Subcutaneous abdominal adipose tissue (tissue), 5 donors: ENCODE measurements around the gene EEFSEC.

ENCODE experiments used
- H3K27ac ChIP-seq: one replicate; pipeline ENCODE4 v1.7.0; 2013; ENCODE audit warnings: low read depth, mild to moderate bottlenecking, inconsistent platforms, low read length, moderate library complexity
- H3K27me3 ChIP-seq, 5 donors: one replicate each; pipeline ENCODE4 v1.7.0; 2013; ENCODE audit warnings: low read length in 5 of 5, inconsistent platforms in 1 of 5; ENCODE audit not compliant: control insufficient read depth in 5 of 5, insufficient read depth in 4 of 5
- H3K36me3 ChIP-seq, 5 donors: one replicate each; pipeline ENCODE4 v1.7.0; 2013; ENCODE audit warnings: low read length in 5 of 5; ENCODE audit not compliant: control insufficient read depth in 5 of 5, insufficient read depth in 5 of 5
- H3K4me1 ChIP-seq, 5 donors: one replicate each; pipeline ENCODE4 v1.7.0; 2013; ENCODE audit warnings: low read length in 5 of 5, mild to moderate bottlenecking in 3 of 5, moderate library complexity in 1 of 5; ENCODE audit not compliant: control insufficient read depth in 5 of 5, insufficient read depth in 5 of 5
- H3K4me3 ChIP-seq, 5 donors: one replicate each; pipeline ENCODE4 v1.7.0; 2013; ENCODE audit warnings: low read length in 5 of 5, low read depth in 1 of 5
- H3K9ac ChIP-seq, 5 donors: one replicate each; pipeline ENCODE4 v1.7.0; 2013; ENCODE audit warnings: low read length in 5 of 5, mild to moderate bottlenecking in 4 of 5, moderate library complexity in 3 of 5
- H3K9me3 ChIP-seq, 5 donors: one replicate each; pipeline ENCODE4 v1.7.0; 2013; ENCODE audit warnings: low read length in 5 of 5; ENCODE audit not compliant: control insufficient read depth in 5 of 5
- donor health status: healthy.
- donor health status: healthy.
- donor health status: healthy.
- donor health status: healthy.
- donor health status: healthy.

EEFSEC gene

GRCh38 chr3:128194843-128195242 is 41.6 kb downstream of the EEFSEC start:
- Histone ChIP-seq H3K4me3 (no peak overlapping the region), H3K4me1 (peaks cover 0 to 32% (median 19%) of the 10 kb centered on the region in 5 donors), H3K9ac (peak overlapping the region in 1 of 5 donors; percentile 35), H3K27me3 (no peaks in the 10 kb centered on the region), H3K27ac (no peak overlapping the region), H3K9me3 (no peaks in the 10 kb centered on the region), H3K36me3 (no peaks in the 10 kb centered on the region)

- H3K27ac ChIP-seq, result no peak overlapping the region
- H3K9ac ChIP-seq, result no peak overlapping the region
- H3K9me3 ChIP-seq, result no peaks in the 10 kb centered on the region
- H3K27me3 ChIP-seq, result no peaks in the 10 kb centered on the region
- peaks cover 0 to 32% (median 19%) of the 10 kb centered on the region in 5 donors for H3K4me1 ChIP-seq
- H3K36me3 ChIP-seq, result no peaks in the 10 kb centered on the region
- no peak overlapping the region for H3K4me3 ChIP-seq
Measured at GRCh38 chr3:128195369-128195768, 42.1 kb downstream of the EEFSEC start.

- Histone ChIP-seq H3K27ac (no peak overlapping the region), H3K9me3 (no peaks in the 10 kb centered on the region), H3K36me3 (no peaks in the 10 kb centered on the region), H3K4me3 (no peak overlapping the region), H3K9ac (no peak overlapping the region), H3K27me3 (no peaks in the 10 kb centered on the region), H3K4me1 (peaks cover 0 to 32% (median 19%) of the 10 kb centered on the region in 5 donors)
Measured at GRCh38 chr3:128195802-128196201, 42.5 kb downstream of the EEFSEC start.

- no peaks in the 10 kb centered on the region for H3K9me3 ChIP-seq
- H3K9ac ChIP-seq, result no peak overlapping the region
- no peaks in the 10 kb centered on the region for H3K27me3 ChIP-seq
- H3K4me3 ChIP-seq, result no peak overlapping the region
- no peak overlapping the region for H3K27ac ChIP-seq
- H3K4me1 ChIP-seq, result peaks cover 0 to 32% (median 19%) of the 10 kb centered on the region in 5 donors
- no peaks in the 10 kb centered on the region for H3K36me3 ChIP-seq
Measured at GRCh38 chr3:128196647-128197046, 43.4 kb downstream of the EEFSEC start.

- H3K4me3 ChIP-seq, result no peak overlapping the region
- H3K27me3 ChIP-seq, result no peaks in the 10 kb centered on the region
- no peaks in the 10 kb centered on the region for H3K36me3 ChIP-seq
- no peak overlapping the region for H3K9ac ChIP-seq
- H3K4me1 ChIP-seq, result peaks cover 0 to 32% (median 19%) of the 10 kb centered on the region in 5 donors
- H3K9me3 ChIP-seq, result no peaks in the 10 kb centered on the region
- H3K27ac ChIP-seq, result no peak overlapping the region
Measured at GRCh38 chr3:128197855-128198254, 44.6 kb downstream of the EEFSEC start.

GRCh38 chr3:128198313-128198712 is 45.0 kb downstream of the EEFSEC start:
- no peaks in the 10 kb centered on the region for H3K36me3 ChIP-seq
- peaks cover 0 to 32% (median 19%) of the 10 kb centered on the region in 5 donors for H3K4me1 ChIP-seq
- no peak overlapping the region for H3K4me3 ChIP-seq
- H3K9ac ChIP-seq, result no peak overlapping the region
- H3K27ac ChIP-seq, result no peak overlapping the region
- H3K27me3 ChIP-seq, result no peaks in the 10 kb centered on the region
- no peaks in the 10 kb centered on the region for H3K9me3 ChIP-seq

- H3K4me3 ChIP-seq, result no peak overlapping the region
- H3K27ac ChIP-seq, result no peak overlapping the region
- H3K9me3 ChIP-seq, result no peaks in the 10 kb centered on the region
- peaks cover 0 to 26% (median 16%) of the 10 kb centered on the region in 5 donors for H3K4me1 ChIP-seq
- no peak overlapping the region for H3K9ac ChIP-seq
- H3K36me3 ChIP-seq, result no peaks in the 10 kb centered on the region
- no peaks in the 10 kb centered on the region for H3K27me3 ChIP-seq
Measured at GRCh38 chr3:128199110-128199509, 45.8 kb downstream of the EEFSEC start.

GRCh38 chr3:128201158-128201755 is 48.0 kb downstream of the EEFSEC start:
- Histone ChIP-seq H3K36me3 (no peaks in the 10 kb centered on the region), H3K4me1 (peaks cover 0 to 11% (median 4%) of the 10 kb centered on the region in 5 donors), H3K27me3 (no peaks in the 10 kb centered on the region), H3K9me3 (no peaks in the 10 kb centered on the region), H3K4me3 (no peak overlapping the region), H3K9ac (no peak overlapping the region), H3K27ac (no peak overlapping the region)

GRCh38 chr3:128203169-128203568 is 49.9 kb downstream of the EEFSEC start:
- Histone ChIP-seq H3K36me3 (no peaks in the 10 kb centered on the region), H3K27me3 (no peaks in the 10 kb centered on the region), H3K4me1 (peaks cover 0 to 11% (median 8%) of the 10 kb centered on the region in 5 donors), H3K9me3 (no peaks in the 10 kb centered on the region), H3K27ac (no peak overlapping the region), H3K4me3 (no peak overlapping the region), H3K9ac (no peak overlapping the region)

GRCh38 chr3:128205558-128206145 is 52.4 kb downstream of the EEFSEC start:
- no peak overlapping the region for H3K27ac ChIP-seq
- H3K9me3 ChIP-seq, result no peaks in the 10 kb centered on the region

More at GRCh38 chr3:128205558-128206145, 52.4 kb downstream of the EEFSEC start:
- H3K4me3 ChIP-seq, result no peak overlapping the region
- H3K27me3 ChIP-seq, result no peaks in the 10 kb centered on the region
- no peak overlapping the region for H3K9ac ChIP-seq
- peaks cover 0 to 13% (median 9%) of the 10 kb centered on the region in 5 donors for H3K4me1 ChIP-seq
- no peaks in the 10 kb centered on the region for H3K36me3 ChIP-seq
